Measurements from ENCODE around the gene PPARA.

The PPARA gene

GRCh38 chr22:46280999-46281623, 130.8 kb downstream of the PPARA start:
- peaks cover 2% of the 10 kb centered on the region for H3K79me1 ChIP-seq (ENCODE audit: low read depth, low read length)
- H4K91ac ChIP-seq (ENCODE audit: low read depth, low read length, poor library complexity), result no peak overlapping the region
- peaks cover 19 to 89% of the 10 kb centered on the region in 2 donors for H3K36me3 ChIP-seq (replicated peaks in 1 of 2; ENCODE audit: control insufficient read depth in 2 of 2, insufficient read depth in 2 of 2, low read length in 2 of 2)
- H4K8ac ChIP-seq (ENCODE audit: low read depth, low read length), result no peak overlapping the region
- no peak overlapping the region for H3K18ac ChIP-seq (ENCODE audit: low read length)
- H3K4me3 ChIP-seq (ENCODE audit: low read length in 2 of 2), result no peak overlapping the region
- no peak overlapping the region for H3K27ac ChIP-seq (replicated peaks; ENCODE audit: low read length)
- no CpG with 5 or more reads among the region's 19 CpGs for WGBS, 2 donors (ENCODE audit: extremely low coverage in 2 of 2, insufficient read length in 2 of 2, insufficient replicate concordance in 1 of 2)
- peak overlapping the region; percentile 70 for H3K9ac ChIP-seq (ENCODE audit: low read depth, low read length, poor library complexity)
- no peaks in the 10 kb centered on the region for H3K4me1 ChIP-seq (ENCODE audit: control insufficient read depth in 2 of 2, insufficient read depth in 1 of 2, low read depth in 1 of 2, low read length in 2 of 2)
- no peak overlapping the region for H2AK5ac ChIP-seq (ENCODE audit: low read depth, low read length)
- H2BK12ac ChIP-seq (ENCODE audit: low read length), result no peak overlapping the region
- H2BK5ac ChIP-seq (ENCODE audit: low read length), result no peak overlapping the region
- no peak overlapping the region for H3K4me2 ChIP-seq (ENCODE audit: insufficient read depth, low read length, poor library complexity, severe bottlenecking)
- H2BK15ac ChIP-seq (ENCODE audit: low read length), result no peak overlapping the region
- peaks cover 0 to 2% of the 10 kb centered on the region in 2 donors for H3K9me3 ChIP-seq (replicated peaks in 1 of 2; ENCODE audit: control insufficient read depth in 2 of 2, insufficient read depth in 1 of 2, low read depth in 1 of 2, low read length in 2 of 2)
- no peaks in the 10 kb centered on the region for H3K27me3 ChIP-seq (ENCODE audit: control insufficient read depth in 3 of 3, insufficient read depth in 3 of 3, low read depth in 1 of 3, low read length in 3 of 3)
- H2BK120ac ChIP-seq (ENCODE audit: low read depth, low read length), result no peak overlapping the region
- no peak for DNase-seq (ENCODE audit: low spot score)
- H3K23ac ChIP-seq (ENCODE audit: low read depth, low read length, poor library complexity), result peak overlapping the region; percentile 31
- H3K4ac ChIP-seq (ENCODE audit: low read length), result no peak overlapping the region
- H3K14ac ChIP-seq (ENCODE audit: low read length), result no peak overlapping the region
- H2AFZ ChIP-seq (ENCODE audit: low read length), result no peak overlapping the region

- H2BK12ac ChIP-seq (ENCODE audit: low read length), result no peak overlapping the region
- no peak overlapping the region for H4K8ac ChIP-seq (ENCODE audit: low read depth, low read length)
- H3K4me3 ChIP-seq (ENCODE audit: low read length in 2 of 2), result no peak overlapping the region
- H3K27ac ChIP-seq (replicated peaks; ENCODE audit: low read length), result no peak overlapping the region
- H4K91ac ChIP-seq (ENCODE audit: low read depth, low read length, poor library complexity), result no peak overlapping the region
- H3K27me3 ChIP-seq (ENCODE audit: control insufficient read depth in 3 of 3, insufficient read depth in 3 of 3, low read depth in 1 of 3, low read length in 3 of 3), result no peaks in the 10 kb centered on the region
- H2BK15ac ChIP-seq (ENCODE audit: low read length), result no peak overlapping the region
- H3K4ac ChIP-seq (ENCODE audit: low read length), result no peak overlapping the region
- H3K4me2 ChIP-seq (ENCODE audit: insufficient read depth, low read length, poor library complexity, severe bottlenecking), result no peak overlapping the region
- no peak overlapping the region for H2BK120ac ChIP-seq (ENCODE audit: low read depth, low read length)
- no peak overlapping the region for H2AK5ac ChIP-seq (ENCODE audit: low read depth, low read length)
- H3K79me1 ChIP-seq (ENCODE audit: low read depth, low read length), result peaks cover 4% of the 10 kb centered on the region
- no peak overlapping the region for H3K9ac ChIP-seq (ENCODE audit: low read depth, low read length, poor library complexity)
- peaks cover 0 to 2% of the 10 kb centered on the region in 2 donors for H3K9me3 ChIP-seq (replicated peaks in 1 of 2; ENCODE audit: control insufficient read depth in 2 of 2, insufficient read depth in 1 of 2, low read depth in 1 of 2, low read length in 2 of 2)
- H3K36me3 ChIP-seq (replicated peaks in 1 of 2; ENCODE audit: control insufficient read depth in 2 of 2, insufficient read depth in 2 of 2, low read length in 2 of 2), result peaks cover 18 to 89% of the 10 kb centered on the region in 2 donors
- no peaks in the 10 kb centered on the region for H3K4me1 ChIP-seq (ENCODE audit: control insufficient read depth in 2 of 2, insufficient read depth in 1 of 2, low read depth in 1 of 2, low read length in 2 of 2)
- H3K14ac ChIP-seq (ENCODE audit: low read length), result no peak overlapping the region
- no peak overlapping the region for H3K18ac ChIP-seq (ENCODE audit: low read length)
- H3K23ac ChIP-seq (ENCODE audit: low read depth, low read length, poor library complexity), result peak overlapping the region; percentile 25
- H2AFZ ChIP-seq (ENCODE audit: low read length), result no peak overlapping the region
- WGBS, 2 donors (ENCODE audit: extremely low coverage in 2 of 2, insufficient read length in 2 of 2, insufficient replicate concordance in 1 of 2), result no CpG with 5 or more reads among the region's 13 CpGs
- no peak for DNase-seq (ENCODE audit: low spot score)
- H2BK5ac ChIP-seq (ENCODE audit: low read length), result no peak overlapping the region
These were observed 131.7 kb downstream of the PPARA start for GRCh38 chr22:46281866-46282678.

GRCh38 chr22:46286006-46286405, 135.7 kb downstream of the PPARA start:
- Histone ChIP-seq H3K36me3 (replicated peaks in 1 of 2; ENCODE audit: control insufficient read depth in 2 of 2, insufficient read depth in 2 of 2, low read length in 2 of 2) (peaks cover 8 to 85% of the 10 kb centered on the region in 2 donors), H2BK120ac (ENCODE audit: low read depth, low read length) (no peak overlapping the region), H2BK5ac (ENCODE audit: low read length) (no peak overlapping the region), H2BK12ac (ENCODE audit: low read length) (no peak overlapping the region), H3K23ac (ENCODE audit: low read depth, low read length, poor library complexity) (no peak overlapping the region), H3K9ac (ENCODE audit: low read depth, low read length, poor library complexity) (no peak overlapping the region), H2AK5ac (ENCODE audit: low read depth, low read length) (no peak overlapping the region), H2AFZ (ENCODE audit: low read length) (no peak overlapping the region), H3K4me2 (ENCODE audit: insufficient read depth, low read length, poor library complexity, severe bottlenecking) (no peak overlapping the region), H4K8ac (ENCODE audit: low read depth, low read length) (no peak overlapping the region), H3K4ac (ENCODE audit: low read length) (no peak overlapping the region), H3K79me1 (ENCODE audit: low read depth, low read length) (peaks cover 3% of the 10 kb centered on the region), H3K18ac (ENCODE audit: low read length) (no peak overlapping the region), H3K9me3 (replicated peaks in 1 of 2; ENCODE audit: control insufficient read depth in 2 of 2, insufficient read depth in 1 of 2, low read depth in 1 of 2, low read length in 2 of 2) (peaks cover 0 to 2% of the 10 kb centered on the region in 2 donors), H3K4me3 (ENCODE audit: low read length in 2 of 2) (no peak overlapping the region), H3K27me3 (ENCODE audit: control insufficient read depth in 3 of 3, insufficient read depth in 3 of 3, low read depth in 1 of 3, low read length in 3 of 3) (no peaks in the 10 kb centered on the region), H2BK15ac (ENCODE audit: low read length) (no peak overlapping the region), H3K27ac (replicated peaks; ENCODE audit: low read length) (no peak overlapping the region), H4K91ac (ENCODE audit: low read depth, low read length, poor library complexity) (no peak overlapping the region), H3K14ac (ENCODE audit: low read length) (no peak overlapping the region), H3K4me1 (ENCODE audit: control insufficient read depth in 2 of 2, insufficient read depth in 1 of 2, low read depth in 1 of 2, low read length in 2 of 2) (no peaks in the 10 kb centered on the region)
- DNase-seq (ENCODE audit: low spot score), result no peak
- no CpG with 5 or more reads among the region's 3 CpGs for WGBS, 2 donors (ENCODE audit: extremely low coverage in 2 of 2, insufficient read length in 2 of 2, insufficient replicate concordance in 1 of 2)
